Gastroesophageal sphincter (tissue), 3 donors: ENCODE results near the gene ARID3B.

Source experiments
- POLR2AphosphoS5 ChIP-seq: sonication (generic); formaldehyde crosslinking; IDR thresholded peaks from one replicate; pipeline ENCODE4 v1.6.1; 2017; ENCODE audit warnings: antibody characterized with exemption
- TF ChIP-seq, protein P1 (sequence below), 4 experiments: fragments of 200-600 bp in 2 of 4; fragments of 450-650 bp in 2 of 4; sonication (generic) in 1 of 4; IDR thresholded peaks; one replicate each; pipeline ENCODE4 v1.5.1; 2017 to 2019; ENCODE audit warnings: antibody characterized with exemption in 4 of 4, mild to moderate bottlenecking in 2 of 4, moderate library complexity in 2 of 4

DNA sequence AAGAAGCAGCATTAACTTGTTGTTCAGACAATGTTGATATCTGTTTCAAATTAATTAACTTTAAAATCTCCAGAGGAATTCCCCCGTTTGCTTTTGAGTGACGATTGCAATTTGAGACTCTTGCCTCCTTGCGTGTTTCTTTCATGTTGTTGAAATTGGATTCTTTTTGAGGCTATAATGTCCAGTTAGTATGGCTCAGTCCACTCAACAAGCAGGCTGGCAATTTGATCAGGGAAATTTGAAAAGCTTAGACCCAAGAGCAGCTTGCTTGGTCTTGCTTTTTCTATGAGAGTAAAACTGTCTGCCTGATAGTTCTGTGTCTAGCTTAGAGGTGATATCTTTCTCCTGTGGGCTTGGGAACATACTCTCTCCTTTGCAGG lies 2.0 kb downstream of the ARID3B start:
- TF ChIP-seq, protein P1, sequence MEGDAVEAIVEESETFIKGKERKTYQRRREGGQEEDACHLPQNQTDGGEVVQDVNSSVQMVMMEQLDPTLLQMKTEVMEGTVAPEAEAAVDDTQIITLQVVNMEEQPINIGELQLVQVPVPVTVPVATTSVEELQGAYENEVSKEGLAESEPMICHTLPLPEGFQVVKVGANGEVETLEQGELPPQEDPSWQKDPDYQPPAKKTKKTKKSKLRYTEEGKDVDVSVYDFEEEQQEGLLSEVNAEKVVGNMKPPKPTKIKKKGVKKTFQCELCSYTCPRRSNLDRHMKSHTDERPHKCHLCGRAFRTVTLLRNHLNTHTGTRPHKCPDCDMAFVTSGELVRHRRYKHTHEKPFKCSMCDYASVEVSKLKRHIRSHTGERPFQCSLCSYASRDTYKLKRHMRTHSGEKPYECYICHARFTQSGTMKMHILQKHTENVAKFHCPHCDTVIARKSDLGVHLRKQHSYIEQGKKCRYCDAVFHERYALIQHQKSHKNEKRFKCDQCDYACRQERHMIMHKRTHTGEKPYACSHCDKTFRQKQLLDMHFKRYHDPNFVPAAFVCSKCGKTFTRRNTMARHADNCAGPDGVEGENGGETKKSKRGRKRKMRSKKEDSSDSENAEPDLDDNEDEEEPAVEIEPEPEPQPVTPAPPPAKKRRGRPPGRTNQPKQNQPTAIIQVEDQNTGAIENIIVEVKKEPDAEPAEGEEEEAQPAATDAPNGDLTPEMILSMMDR (IDR thresholded peaks at IDR 0.05), result no peak
- no peak for TF ChIP-seq POLR2AphosphoS5
